LHCN-M2 (cell line): ENCODE data around the gene DLEC1. TPM values are rescaled to one million over a fixed set of nuclear protein-coding genes. Genes with fewer than 3 reads are reported as not detected.

ENCODE experiments used
- total RNA-seq: library from RNA; depleted of rRNA; stranded (reverse); fragments of >200 nt; gene quantifications from 2 replicates; pipeline ENCODE4 v1.2.3, GENCODE V29; 2014; rRNA removed

Gene DLEC1
- total RNA-seq, 1 experiment from 2014 or later = not detected

Other genes starting within 250 kb of the DLEC1 start
- gene CTDSPL, start 177.3 kb upstream of the DLEC1 start, total RNA-seq = 25.6 and 26.5 TPM in 2 replicates
- 8.4 and 8.8 TPM in 2 replicates for gene VILL, start 48.4 kb upstream of the DLEC1 start, total RNA-seq
- 17.2 and 17.4 TPM in 2 replicates for gene PLCD1, start 9.6 kb upstream of the DLEC1 start, total RNA-seq
- gene ACAA1, start 97.9 kb downstream of the DLEC1 start, total RNA-seq = 16.7 and 23.4 TPM in 2 replicates
- gene MYD88, start 99.5 kb downstream of the DLEC1 start, total RNA-seq = 9.3 and 11.4 TPM in 2 replicates
- gene OXSR1, start 126.3 kb downstream of the DLEC1 start, total RNA-seq = 78.9 and 81.3 TPM in 2 replicates
- 0.29 and 1.2 TPM in 2 replicates for gene SLC22A13, start 226.6 kb downstream of the DLEC1 start, total RNA-seq
- gene SLC22A14, start 243.1 kb downstream of the DLEC1 start, total RNA-seq = not detected in 2 replicates